HG02981 (cell line): ENCODE data around the gene THUMPD3.

Source experiments
- ATAC-seq: cut with Tn5 transposase; IDR thresholded peaks from one replicate; pipeline ENCODE4 v1.9.1; 2021; ENCODE audit warnings: mild to moderate bottlenecking, moderate library complexity; ENCODE audit not compliant: unreplicated experiment

THUMPD3 gene

GRCh38 chr3:9396632-9397331, 33.9 kb downstream of the THUMPD3 start:
- ATAC-seq: peak; percentile 69

- ATAC-seq: peak; percentile 48
Measured at GRCh38 chr3:9397332-9397905, 34.6 kb downstream of the THUMPD3 start, which contains the start of gene SETD5. TSS of gene SETD5 (plus strand) at chr3:9397615. CDS start at chr3:9428939, 31,324 bp downstream.

DNA sequence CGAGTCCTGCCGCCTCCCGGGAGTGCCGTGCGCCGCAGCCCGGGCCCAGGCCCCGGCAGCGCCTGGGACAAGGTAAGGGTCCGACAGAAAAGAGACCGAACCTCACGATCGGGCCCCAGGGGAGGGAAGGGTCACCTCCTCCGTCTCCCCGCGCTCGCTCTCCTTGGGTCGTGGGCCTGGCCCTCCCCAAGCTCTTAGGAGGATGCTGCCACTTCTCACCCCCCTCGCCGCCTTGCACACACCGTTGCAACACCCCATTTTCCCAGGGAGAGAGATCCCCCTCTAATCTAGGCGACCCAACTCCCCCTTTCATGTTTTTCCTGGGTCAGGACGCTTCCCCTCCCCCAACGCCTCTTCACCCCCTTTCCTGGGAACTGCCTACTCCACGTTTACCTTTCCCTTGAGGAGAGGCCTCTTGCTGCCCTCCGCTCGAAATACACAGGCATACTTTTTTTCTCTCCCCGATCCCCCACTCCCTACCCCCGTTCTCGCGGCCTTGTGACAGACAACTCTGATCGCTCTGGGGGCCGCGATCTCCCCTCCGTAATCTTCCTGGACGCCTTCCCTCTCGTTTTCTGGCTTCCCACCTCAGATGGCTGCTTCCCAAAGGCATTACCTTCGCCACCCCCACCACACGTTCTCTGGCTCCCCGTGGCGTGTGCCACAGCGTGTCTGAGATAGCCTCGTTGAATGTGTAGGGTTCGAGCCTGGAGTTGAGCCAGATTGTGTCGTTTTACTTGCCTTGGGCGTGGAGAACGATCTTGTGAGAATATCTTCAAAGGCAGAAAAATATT, 35.2 kb downstream of the THUMPD3 start:
- ATAC-seq: no peak

DNA sequence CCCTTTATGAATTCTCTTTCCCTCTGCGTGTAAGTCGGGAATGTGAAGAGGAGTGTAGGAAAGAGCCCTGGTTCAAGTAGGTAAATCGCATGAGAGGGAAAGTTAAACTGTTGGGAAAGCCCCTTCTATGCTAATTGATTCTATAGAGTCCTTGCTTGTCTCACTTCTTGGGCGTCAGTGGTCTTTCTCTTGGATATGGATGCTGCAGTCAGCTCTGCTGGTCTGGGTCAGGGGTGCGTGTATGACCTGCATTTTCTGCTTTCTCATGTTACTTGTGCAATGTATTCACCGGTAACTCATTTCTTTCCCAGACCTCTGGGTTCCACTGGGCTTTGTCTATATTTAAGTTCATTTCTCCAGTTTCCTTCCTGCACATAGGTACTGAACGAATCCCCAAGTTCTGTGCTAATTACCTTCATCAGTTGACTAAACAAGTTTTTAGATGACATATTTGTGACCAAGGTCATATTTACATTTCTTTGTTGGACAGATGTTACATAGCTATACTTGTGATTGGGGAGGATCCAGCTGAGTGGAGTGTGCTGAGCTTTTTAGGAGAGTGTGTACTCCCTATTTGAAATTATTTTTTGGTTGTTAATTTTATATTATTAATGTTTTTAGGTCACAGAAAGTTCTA, 36.0 kb downstream of the THUMPD3 start:
- no peak for ATAC-seq

- ATAC-seq: no peak
Measured at GRCh38 chr3:9399337-9399703, 36.5 kb downstream of the THUMPD3 start.

DNA sequence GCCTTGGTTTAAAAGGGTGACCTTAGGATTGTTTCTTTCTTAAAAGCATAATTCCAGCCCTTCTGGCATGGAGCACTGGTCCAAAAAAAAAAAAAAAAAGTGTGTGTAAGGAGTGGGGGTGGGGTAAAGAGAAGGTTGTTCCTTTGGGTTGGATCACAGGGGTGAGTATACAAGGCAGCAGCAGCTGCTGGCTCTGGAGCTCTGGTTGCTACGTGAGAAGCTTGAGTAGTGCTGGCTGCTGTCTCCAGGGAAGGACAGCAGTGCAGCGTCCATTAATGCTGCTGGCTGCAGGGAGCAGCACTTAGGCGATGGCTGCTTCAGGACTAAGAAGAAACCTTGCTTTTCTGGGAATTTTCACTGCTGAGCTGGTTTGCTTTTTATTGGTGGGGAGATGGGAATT, 36.9 kb downstream of the THUMPD3 start:
- no peak for ATAC-seq

DNA sequence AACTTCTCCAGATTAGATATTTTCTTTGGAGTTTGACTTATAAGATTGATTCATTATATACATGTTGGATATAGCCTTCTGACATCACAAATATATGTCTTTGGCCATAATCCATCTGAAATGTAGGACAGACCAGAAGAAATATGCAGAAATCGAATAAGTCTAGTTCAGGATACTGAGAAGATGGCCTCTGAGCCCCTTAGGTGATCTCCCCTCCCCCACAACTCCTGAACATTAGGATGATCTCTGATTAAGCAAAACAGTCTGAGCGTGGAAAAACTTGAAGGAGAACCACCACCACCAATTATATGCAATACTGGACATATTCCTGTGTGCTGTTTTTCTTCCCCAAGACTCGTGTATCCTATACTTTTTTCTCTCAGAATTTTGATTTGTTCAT, 37.8 kb downstream of the THUMPD3 start:
- no peak for ATAC-seq

DNA sequence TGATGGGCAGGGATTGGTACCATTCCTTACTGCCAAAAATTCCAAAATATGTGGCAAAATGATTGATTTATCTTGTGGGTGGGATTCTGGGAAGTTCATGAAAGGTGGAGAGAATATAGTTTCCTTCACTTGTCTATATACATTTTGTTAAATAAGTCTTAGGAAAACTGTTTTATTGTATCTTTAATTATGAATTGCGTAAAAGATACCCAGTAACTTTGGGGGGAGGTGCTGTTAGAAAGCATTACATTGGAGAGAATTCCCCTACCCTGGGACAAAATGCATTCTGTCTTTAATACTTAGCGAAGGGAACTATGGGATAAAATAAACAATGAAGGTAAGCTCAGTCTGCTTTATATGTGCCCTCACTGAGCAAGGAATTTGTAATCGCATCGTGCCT, 39.1 kb downstream of the THUMPD3 start:
- no peak for ATAC-seq

DNA sequence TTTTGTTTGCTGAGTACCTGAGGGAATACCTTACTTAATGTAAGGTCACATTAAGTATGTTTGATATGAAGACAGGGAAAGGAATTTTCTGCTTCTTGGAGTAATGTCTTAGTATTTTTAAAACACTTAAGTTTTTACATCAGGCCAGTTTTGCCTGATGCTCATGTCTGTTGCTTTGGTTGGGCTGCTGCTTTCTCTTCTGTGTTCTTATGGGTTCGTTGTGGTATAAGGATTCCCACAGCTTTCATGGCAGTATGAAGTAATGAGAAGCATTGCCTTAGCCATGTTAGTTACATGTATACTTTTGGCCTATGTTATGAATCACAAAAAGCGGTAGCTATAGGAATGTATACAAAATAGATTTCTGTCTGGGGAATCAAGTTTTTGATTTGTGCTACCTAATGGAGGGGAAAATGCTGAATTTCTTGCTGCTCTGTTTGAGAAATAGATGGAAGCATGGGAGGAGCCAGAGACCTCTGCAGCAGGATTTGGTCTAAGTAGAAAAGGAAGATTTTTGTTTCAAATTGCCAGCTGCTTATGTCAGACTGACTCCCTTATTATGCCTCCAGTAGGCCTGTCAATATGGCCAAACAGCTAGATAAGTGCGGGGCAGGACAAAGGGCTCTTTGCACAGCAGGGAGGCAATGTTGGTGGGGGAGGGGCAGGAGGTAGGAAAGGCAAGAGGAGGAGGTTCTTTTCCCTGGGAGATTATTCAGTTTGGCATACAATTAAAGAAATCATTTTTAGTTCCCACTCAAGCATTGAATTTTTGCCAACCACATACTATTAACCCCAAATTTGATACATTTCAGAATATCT, 39.8 kb downstream of the THUMPD3 start:
- no peak for ATAC-seq

GRCh38 chr3:9403463-9403862, 40.6 kb downstream of the THUMPD3 start:
- ATAC-seq: no peak

DNA sequence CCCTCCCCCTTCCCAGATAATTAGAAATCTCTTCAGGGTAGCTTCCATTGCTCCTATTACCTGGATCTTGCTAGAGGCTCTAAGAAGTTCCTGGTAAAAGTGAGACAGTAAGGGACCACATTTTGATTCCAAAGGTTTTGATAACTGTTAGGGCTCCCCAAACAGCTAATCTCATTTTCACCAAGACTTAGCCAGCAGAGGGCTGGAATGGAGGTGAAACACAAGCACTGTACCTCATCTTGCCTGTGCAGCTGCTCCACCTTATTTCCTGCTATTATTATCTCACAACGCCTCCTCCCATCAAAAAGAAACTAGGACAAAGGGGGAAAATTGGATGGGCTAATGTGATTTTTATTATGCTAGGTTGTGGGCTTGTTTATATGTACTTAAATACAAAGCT, 41.8 kb downstream of the THUMPD3 start:
- ATAC-seq: no peak

- no peak for ATAC-seq
Measured at GRCh38 chr3:9405756-9406155, 42.9 kb downstream of the THUMPD3 start.

DNA sequence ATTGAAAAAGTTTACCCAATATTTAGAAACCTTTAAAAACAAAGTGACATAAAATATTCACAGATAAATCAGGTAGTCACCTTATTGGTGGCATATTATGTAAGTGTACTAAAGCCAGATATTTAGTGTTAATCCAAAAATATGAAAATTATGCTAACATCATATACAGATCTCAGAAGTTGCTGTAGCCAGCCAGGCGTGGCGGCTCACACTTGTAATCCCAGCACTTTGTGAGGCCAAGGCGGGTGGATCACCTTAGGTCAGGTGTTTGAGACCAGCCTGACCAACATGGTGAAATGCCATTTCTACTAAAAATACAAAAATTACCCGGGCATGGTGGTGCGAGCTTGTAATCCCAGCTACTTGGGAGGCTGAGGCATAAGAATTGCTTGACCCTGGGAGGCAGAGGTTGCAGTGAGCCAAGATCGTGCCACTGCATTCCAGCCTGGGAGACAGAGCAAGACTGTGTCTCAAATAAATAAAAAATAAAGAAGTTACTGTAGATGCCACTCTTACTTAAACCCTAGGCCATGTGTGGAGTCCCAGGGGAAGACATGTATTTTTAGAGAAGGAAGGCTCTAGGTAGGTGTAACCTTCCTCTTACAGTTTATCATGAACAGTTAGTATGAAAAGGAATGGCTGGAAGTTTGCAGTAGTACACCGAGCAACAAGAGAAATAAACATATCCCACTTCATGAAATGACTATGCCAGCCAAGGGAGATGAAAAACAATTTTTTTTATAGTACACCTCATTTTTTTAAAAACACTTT, 44.2 kb downstream of the THUMPD3 start:
- no peak for ATAC-seq

GRCh38 chr3:9408061-9408460, 45.2 kb downstream of the THUMPD3 start:
- no peak for ATAC-seq

- ATAC-seq: no peak
Measured at GRCh38 chr3:9408546-9408945, 45.7 kb downstream of the THUMPD3 start.

GRCh38 chr3:9409981-9410854, 47.4 kb downstream of the THUMPD3 start:
- no peak for ATAC-seq

DNA sequence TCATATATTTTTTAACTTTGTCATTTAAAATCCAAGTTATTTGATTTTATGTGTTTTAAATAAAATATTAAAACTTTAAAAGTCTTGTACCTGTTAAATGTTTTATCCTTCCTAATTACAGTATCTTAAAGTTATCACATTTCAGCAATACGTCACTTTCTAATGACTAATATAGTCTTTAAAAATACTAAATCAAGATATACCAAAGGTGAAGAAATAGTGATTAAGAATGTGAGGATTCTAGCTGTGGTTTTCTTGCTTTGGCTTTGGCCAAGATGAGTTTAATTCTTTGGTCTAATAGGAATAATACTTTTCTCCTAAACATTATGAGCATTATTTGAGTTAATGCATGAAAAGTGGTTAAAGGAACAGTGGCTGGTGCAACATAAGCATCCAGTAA, 48.4 kb downstream of the THUMPD3 start:
- ATAC-seq: no peak

GRCh38 chr3:9412293-9412692, 49.4 kb downstream of the THUMPD3 start:
- ATAC-seq: no peak

- no peak for ATAC-seq
Measured at GRCh38 chr3:9414826-9415225, 52.0 kb downstream of the THUMPD3 start.
